Measurements from ENCODE around the gene DCT.
"Not testable (repeated sequence)": the region's sequence is repeated elsewhere in the genome, so short reads cannot be mapped to it uniquely, and the experiment has no call there.

DCT gene

GRCh38 chr13:94479616-94480015 lies at the start of gene DCT:
DCT (minus strand) TSS chr13:94479682; CDS start chr13:94479255, 427 bp downstream.
- no peaks in the 10 kb centered on the region for H3K4me1 ChIP-seq (ENCODE audit: control insufficient read depth, insufficient read depth, low read length)
- no peaks in the 10 kb centered on the region for H3K9me3 ChIP-seq (ENCODE audit: control insufficient read depth, insufficient read depth, low read length)
- H3K36me3 ChIP-seq (ENCODE audit: control insufficient read depth, insufficient read depth, low read length), result no peaks in the 10 kb centered on the region
- H3K4me3 ChIP-seq (ENCODE audit: low read depth, low read length), result no peak within 1 kb of the TSS
- H3K9ac ChIP-seq (ENCODE audit: low read depth, low read length), result no peak within 1 kb of the TSS
- no peaks in the 10 kb centered on the region for H3K27me3 ChIP-seq (ENCODE audit: control insufficient read depth, insufficient read depth, low read length)

- H3K4me3 ChIP-seq (ENCODE audit: low read depth, low read length); H3K9ac ChIP-seq (ENCODE audit: low read depth, low read length); H3K9me3 ChIP-seq (ENCODE audit: control insufficient read depth, insufficient read depth, low read length); H3K36me3 ChIP-seq (ENCODE audit: control insufficient read depth, insufficient read depth, low read length); H3K4me1 ChIP-seq (ENCODE audit: control insufficient read depth, insufficient read depth, low read length); H3K27me3 ChIP-seq (ENCODE audit: control insufficient read depth, insufficient read depth, low read length): not testable (repeated sequence)
Observed at GRCh38 chr13:94526956-94527355, 47.5 kb upstream of the DCT start.

DNA sequence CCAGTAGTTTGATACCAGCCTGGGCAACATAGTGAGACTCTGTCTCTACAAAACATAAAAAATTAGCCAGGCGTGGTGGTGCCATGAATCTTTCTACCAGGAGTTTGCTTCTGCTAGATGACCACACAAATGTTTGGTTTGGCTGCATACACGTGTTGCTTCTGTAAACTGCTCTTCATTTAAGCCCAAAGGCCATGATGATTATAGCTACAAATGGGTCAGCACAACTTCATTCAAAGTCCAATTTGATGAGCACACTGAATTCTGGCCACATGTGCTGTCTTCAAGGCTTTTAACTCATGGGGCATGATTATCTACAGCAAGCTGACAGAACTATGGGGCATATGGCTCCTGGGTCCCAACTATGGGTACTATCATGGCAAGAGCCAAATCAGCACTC lies 46.3 kb upstream of the DCT start:
- Histone ChIP-seq H3K36me3 (ENCODE audit: control insufficient read depth, insufficient read depth, low read length) (no peaks in the 10 kb centered on the region), H3K4me1 (ENCODE audit: control insufficient read depth, insufficient read depth, low read length) (no peaks in the 10 kb centered on the region), H3K9me3 (ENCODE audit: control insufficient read depth, insufficient read depth, low read length) (no peaks in the 10 kb centered on the region), H3K4me3 (ENCODE audit: low read depth, low read length) (no peak overlapping the region), H3K9ac (ENCODE audit: low read depth, low read length) (no peak overlapping the region), H3K27me3 (ENCODE audit: control insufficient read depth, insufficient read depth, low read length) (no peaks in the 10 kb centered on the region)

- H3K4me3 ChIP-seq (ENCODE audit: low read depth, low read length), result no peak overlapping the region
- H3K9ac ChIP-seq (ENCODE audit: low read depth, low read length), result no peak overlapping the region
- H3K36me3 ChIP-seq (ENCODE audit: control insufficient read depth, insufficient read depth, low read length), result no peaks in the 10 kb centered on the region
- H3K9me3 ChIP-seq (ENCODE audit: control insufficient read depth, insufficient read depth, low read length), result no peaks in the 10 kb centered on the region
- H3K4me1 ChIP-seq (ENCODE audit: control insufficient read depth, insufficient read depth, low read length), result no peaks in the 10 kb centered on the region
- no peaks in the 10 kb centered on the region for H3K27me3 ChIP-seq (ENCODE audit: control insufficient read depth, insufficient read depth, low read length)
Observed at GRCh38 chr13:94524407-94524806, 44.9 kb upstream of the DCT start.

DNA sequence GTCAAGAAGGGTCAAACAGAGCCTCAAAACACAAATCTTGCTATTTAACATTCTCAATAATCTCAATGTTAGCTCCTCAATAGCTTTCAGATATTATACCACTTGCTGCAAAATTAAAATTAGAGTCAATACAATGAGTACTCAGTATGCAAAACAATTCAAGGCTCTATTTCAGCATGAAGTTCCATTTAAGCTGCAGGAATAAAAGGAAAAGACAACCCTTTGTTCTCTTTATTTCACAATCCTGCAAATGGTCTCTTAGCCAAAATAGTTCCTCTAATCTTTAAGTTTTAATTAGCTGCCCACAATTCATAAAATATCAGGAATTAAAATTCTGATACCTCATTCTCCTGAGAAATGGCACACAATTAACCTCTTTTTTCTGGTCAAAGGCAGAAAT lies 40.5 kb upstream of the DCT start:
- Histone ChIP-seq H3K27me3 (ENCODE audit: control insufficient read depth, insufficient read depth, low read length) (no peaks in the 10 kb centered on the region), H3K4me3 (ENCODE audit: low read depth, low read length) (no peak overlapping the region), H3K36me3 (ENCODE audit: control insufficient read depth, insufficient read depth, low read length) (no peaks in the 10 kb centered on the region), H3K9me3 (ENCODE audit: control insufficient read depth, insufficient read depth, low read length) (no peaks in the 10 kb centered on the region), H3K4me1 (ENCODE audit: control insufficient read depth, insufficient read depth, low read length) (no peaks in the 10 kb centered on the region), H3K9ac (ENCODE audit: low read depth, low read length) (no peak overlapping the region)

DNA sequence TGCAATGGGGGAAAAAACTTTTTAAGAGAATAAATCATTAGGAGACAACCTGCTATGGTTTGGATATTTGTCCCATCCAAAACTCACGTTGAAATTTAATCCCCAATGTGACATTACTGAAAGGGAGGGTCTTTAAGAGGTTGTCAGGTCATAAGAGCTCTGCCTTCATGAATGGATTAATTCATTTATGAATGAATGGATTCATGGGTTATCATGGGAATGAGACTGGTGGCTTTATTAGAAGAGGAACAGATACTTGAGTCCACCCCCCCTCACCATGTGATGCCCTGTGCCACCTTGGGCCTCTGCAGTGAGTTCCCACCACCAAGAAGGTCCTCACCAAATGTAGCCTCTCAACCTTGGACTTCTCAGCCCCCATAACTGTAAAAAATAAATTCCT lies 37.0 kb upstream of the DCT start:
- no peaks in the 10 kb centered on the region for H3K4me1 ChIP-seq (ENCODE audit: control insufficient read depth, insufficient read depth, low read length)
- H3K9ac ChIP-seq (ENCODE audit: low read depth, low read length), result no peak overlapping the region
- H3K36me3 ChIP-seq (ENCODE audit: control insufficient read depth, insufficient read depth, low read length), result no peaks in the 10 kb centered on the region
- no peaks in the 10 kb centered on the region for H3K27me3 ChIP-seq (ENCODE audit: control insufficient read depth, insufficient read depth, low read length)
- no peak overlapping the region for H3K4me3 ChIP-seq (ENCODE audit: low read depth, low read length)
- no peaks in the 10 kb centered on the region for H3K9me3 ChIP-seq (ENCODE audit: control insufficient read depth, insufficient read depth, low read length)

- Histone ChIP-seq H3K9ac (ENCODE audit: low read depth, low read length) (no peak overlapping the region), H3K27me3 (ENCODE audit: control insufficient read depth, insufficient read depth, low read length) (no peaks in the 10 kb centered on the region), H3K4me3 (ENCODE audit: low read depth, low read length) (no peak overlapping the region), H3K4me1 (ENCODE audit: control insufficient read depth, insufficient read depth, low read length) (no peaks in the 10 kb centered on the region), H3K9me3 (ENCODE audit: control insufficient read depth, insufficient read depth, low read length) (no peaks in the 10 kb centered on the region), H3K36me3 (ENCODE audit: control insufficient read depth, insufficient read depth, low read length) (no peaks in the 10 kb centered on the region)
Observed at GRCh38 chr13:94515911-94516310, 36.4 kb upstream of the DCT start.

DNA sequence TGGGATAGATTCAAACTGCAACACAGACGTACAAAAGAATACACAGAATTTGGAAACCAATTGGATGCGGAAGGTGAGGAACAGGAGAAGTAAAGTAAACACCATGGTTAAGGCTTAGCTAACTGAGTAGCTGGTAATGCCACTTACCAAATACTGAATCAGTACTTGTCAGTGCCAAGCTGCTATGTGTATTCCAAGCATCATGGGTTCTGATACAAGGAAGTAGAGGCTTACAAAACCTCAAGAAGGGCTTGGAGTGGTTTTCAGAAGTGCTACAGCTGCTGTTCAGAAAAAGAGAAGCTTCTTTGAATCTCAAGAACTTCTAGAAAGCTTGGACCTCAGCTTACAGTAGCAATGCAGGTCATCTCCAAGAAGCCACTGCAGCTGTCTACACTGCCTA lies 35.9 kb upstream of the DCT start:
- Histone ChIP-seq H3K9ac (ENCODE audit: low read depth, low read length) (no peak overlapping the region), H3K9me3 (ENCODE audit: control insufficient read depth, insufficient read depth, low read length) (no peaks in the 10 kb centered on the region), H3K4me1 (ENCODE audit: control insufficient read depth, insufficient read depth, low read length) (no peaks in the 10 kb centered on the region), H3K27me3 (ENCODE audit: control insufficient read depth, insufficient read depth, low read length) (no peaks in the 10 kb centered on the region), H3K4me3 (ENCODE audit: low read depth, low read length) (no peak overlapping the region), H3K36me3 (ENCODE audit: control insufficient read depth, insufficient read depth, low read length) (no peaks in the 10 kb centered on the region)

DNA sequence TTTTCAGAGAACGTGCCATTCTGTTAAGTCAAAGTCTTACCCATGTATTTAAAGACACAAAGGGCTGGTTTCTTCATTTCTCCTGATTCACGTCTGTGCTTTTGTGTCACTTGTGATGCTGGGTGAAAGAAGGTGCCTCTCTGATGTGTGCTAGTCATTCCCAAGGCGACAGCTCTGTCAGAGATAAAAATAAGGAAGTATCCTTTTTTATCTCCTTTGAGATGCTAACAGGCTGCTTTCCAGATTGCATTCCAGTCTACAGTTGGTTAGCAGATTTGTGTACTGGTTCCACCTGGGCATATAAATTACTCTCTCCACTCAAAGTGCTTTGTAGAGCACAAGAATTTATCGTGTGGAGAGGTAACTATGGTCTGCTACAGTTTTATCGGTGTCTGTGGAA lies 33.5 kb upstream of the DCT start:
- Histone ChIP-seq H3K4me3 (ENCODE audit: low read depth, low read length) (no peak overlapping the region), H3K36me3 (ENCODE audit: control insufficient read depth, insufficient read depth, low read length) (no peaks in the 10 kb centered on the region), H3K9ac (ENCODE audit: low read depth, low read length) (no peak overlapping the region), H3K9me3 (ENCODE audit: control insufficient read depth, insufficient read depth, low read length) (no peaks in the 10 kb centered on the region), H3K27me3 (ENCODE audit: control insufficient read depth, insufficient read depth, low read length) (no peaks in the 10 kb centered on the region), H3K4me1 (ENCODE audit: control insufficient read depth, insufficient read depth, low read length) (no peaks in the 10 kb centered on the region)

DNA sequence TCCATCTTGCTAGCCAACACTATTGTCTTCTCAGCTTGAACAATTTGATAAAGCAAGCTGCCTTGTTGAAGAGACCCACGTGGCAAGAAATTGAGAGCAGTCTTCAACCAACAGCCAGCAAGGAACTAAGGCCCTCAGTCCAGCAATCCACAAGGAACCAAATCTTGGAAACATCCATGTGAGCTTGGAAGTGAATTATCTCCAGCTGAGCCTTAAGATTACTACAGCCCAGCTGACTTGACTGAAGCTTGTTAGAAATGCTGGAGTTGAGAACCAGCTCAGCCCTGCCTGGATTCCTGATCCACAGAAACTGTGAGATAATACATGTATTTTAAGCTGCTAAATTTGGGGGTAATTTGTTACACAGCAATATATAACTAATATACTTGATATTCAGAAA lies 26.2 kb upstream of the DCT start:
- Histone ChIP-seq H3K36me3 (ENCODE audit: control insufficient read depth, insufficient read depth, low read length) (no peaks in the 10 kb centered on the region), H3K4me3 (ENCODE audit: low read depth, low read length) (no peak overlapping the region), H3K4me1 (ENCODE audit: control insufficient read depth, insufficient read depth, low read length) (no peaks in the 10 kb centered on the region), H3K9me3 (ENCODE audit: control insufficient read depth, insufficient read depth, low read length) (no peaks in the 10 kb centered on the region), H3K27me3 (ENCODE audit: control insufficient read depth, insufficient read depth, low read length) (no peaks in the 10 kb centered on the region), H3K9ac (ENCODE audit: low read depth, low read length) (no peak overlapping the region)

GRCh38 chr13:94503851-94504250 lies 24.4 kb upstream of the DCT start:
- Histone ChIP-seq H3K4me1 (ENCODE audit: control insufficient read depth, insufficient read depth, low read length) (no peaks in the 10 kb centered on the region), H3K9ac (ENCODE audit: low read depth, low read length) (no peak overlapping the region), H3K36me3 (ENCODE audit: control insufficient read depth, insufficient read depth, low read length) (no peaks in the 10 kb centered on the region), H3K4me3 (ENCODE audit: low read depth, low read length) (no peak overlapping the region), H3K9me3 (ENCODE audit: control insufficient read depth, insufficient read depth, low read length) (no peaks in the 10 kb centered on the region), H3K27me3 (ENCODE audit: control insufficient read depth, insufficient read depth, low read length) (no peaks in the 10 kb centered on the region)

GRCh38 chr13:94498831-94499230 lies 19.3 kb upstream of the DCT start:
- H3K4me3 ChIP-seq (ENCODE audit: low read depth, low read length); H3K4me1 ChIP-seq (ENCODE audit: control insufficient read depth, insufficient read depth, low read length); H3K9ac ChIP-seq (ENCODE audit: low read depth, low read length); H3K36me3 ChIP-seq (ENCODE audit: control insufficient read depth, insufficient read depth, low read length); H3K9me3 ChIP-seq (ENCODE audit: control insufficient read depth, insufficient read depth, low read length); H3K27me3 ChIP-seq (ENCODE audit: control insufficient read depth, insufficient read depth, low read length): not testable (repeated sequence)

GRCh38 chr13:94495806-94496205 lies 16.3 kb upstream of the DCT start:
- Histone ChIP-seq H3K36me3 (ENCODE audit: control insufficient read depth, insufficient read depth, low read length) (no peaks in the 10 kb centered on the region), H3K4me1 (ENCODE audit: control insufficient read depth, insufficient read depth, low read length) (no peaks in the 10 kb centered on the region), H3K9me3 (ENCODE audit: control insufficient read depth, insufficient read depth, low read length) (peaks cover 3% of the 10 kb centered on the region), H3K27me3 (ENCODE audit: control insufficient read depth, insufficient read depth, low read length) (no peaks in the 10 kb centered on the region), H3K4me3 (ENCODE audit: low read depth, low read length) (no peak overlapping the region), H3K9ac (ENCODE audit: low read depth, low read length) (no peak overlapping the region)
